B cell (primary cell): ENCODE results near the gene UBASH3B. TPM values are rescaled to one million over a fixed set of nuclear protein-coding genes. Genes with fewer than 3 reads are reported as not detected.

Experiments used
- ATAC-seq: fragments of 200-7000 bp; cut with Tn5 transposase; one replicate; pipeline ENCODE4 v1.10.0; 2021; ENCODE audit warnings: low read depth, mild to moderate bottlenecking, moderate number of reproducible peaks, moderate library complexity
- CTCF ChIA-PET: fragments of 350-600 bp; sonication (Branson Sonifier 250); formaldehyde crosslinking; loops from one replicate; lab custom pipeline; 2021; ENCODE audit warnings: antibody characterized with exemption, inconsistent platforms; lab: Charles Lee
- POLR2A ChIA-PET: fragments of 350-600 bp; sonication (Branson Sonifier 250); formaldehyde crosslinking; loops from one replicate; lab custom pipeline; 2021; ENCODE audit warnings: antibody characterized with exemption; lab: Charles Lee
- DNase-seq: peaks from one replicate; pipeline ENCODE4 v3.0.0; 2013
- H2AFZ ChIP-seq: 2 replicates; pipeline ENCODE4 v1.6.1; 2012; ENCODE audit warnings: mild to moderate bottlenecking, low read depth, low read length; ENCODE audit not compliant: insufficient read depth, poor library complexity, severe bottlenecking
- H3K27ac ChIP-seq, 2 donors: 1 replicate in 1 of 2; 2 replicates in 1 of 2; pipeline ENCODE4 v1.5.1; 2012 to 2013; ENCODE audit warnings: low read length in 2 of 2, mild to moderate bottlenecking in 2 of 2, moderate library complexity in 1 of 2
- H3K27me3 ChIP-seq, 4 experiments: fragments of 200-600 bp in 1 of 4; sonication (generic) in 1 of 4; replicated peaks in 1 of 4; 1 replicate in 2 of 4; 2 replicates in 2 of 4; pipeline versions ENCODE4 v1.6.1 to v1.7.0; 2013 to 2016; ENCODE audit warnings: low read length in 3 of 4, mild to moderate bottlenecking in 2 of 4, mixed read lengths in 1 of 4, moderate library complexity in 1 of 4; ENCODE audit not compliant: insufficient read depth in 4 of 4, control insufficient read depth in 3 of 4; ENCODE audit errors: control extremely low read depth in 1 of 4
- H3K36me3 ChIP-seq, 2 experiments: replicated peaks in 1 of 2; 1 replicate in 1 of 2; 2 replicates in 1 of 2; pipeline versions ENCODE4 v1.6.1 to v1.7.1; 2013; ENCODE audit warnings: low read length in 1 of 2; ENCODE audit not compliant: insufficient read depth in 2 of 2, control insufficient read depth in 1 of 2; ENCODE audit errors: control extremely low read depth in 1 of 2, extremely low read depth in 1 of 2
- H3K4me1 ChIP-seq, 2 donors: fragments of 200-600 bp in 1 of 2; sonication (generic) in 1 of 2; 1 replicate in 1 of 2; 2 replicates in 1 of 2; pipeline versions ENCODE4 v1.5.1 to v1.6.1; 2013 to 2017; ENCODE audit warnings: low read length in 2 of 2; ENCODE audit not compliant: control insufficient read depth in 2 of 2, insufficient read depth in 2 of 2
- H3K4me2 ChIP-seq: replicated peaks from 2 replicates; pipeline ENCODE3; 2012; ENCODE audit warnings: mild to moderate bottlenecking, low read depth, low read length; ENCODE audit not compliant: poor library complexity, severe bottlenecking
- H3K4me3 ChIP-seq, 5 experiments: fragments of 200-600 bp in 1 of 5; sonication (generic) in 1 of 5; 1 replicate in 3 of 5; 2 replicates in 2 of 5; pipeline versions ENCODE4 v1.5.1 to v1.7.0; 2011 to 2016; ENCODE audit warnings: low read length in 4 of 5, mild to moderate bottlenecking in 4 of 5, low read depth in 2 of 5, control low read depth in 1 of 5, moderate library complexity in 1 of 5; ENCODE audit not compliant: insufficient read depth in 1 of 5; ENCODE audit errors: control extremely low read depth in 1 of 5, extremely low read depth in 1 of 5
- H3K79me2 ChIP-seq: fragments of 200-600 bp; sonication (generic); one replicate; pipeline ENCODE4 v1.6.0; 2016; ENCODE audit warnings: low read length; ENCODE audit not compliant: control insufficient read depth, insufficient read depth
- H3K9ac ChIP-seq: fragments of 200-600 bp; sonication (generic); 2 replicates; pipeline ENCODE4 v1.6.1; 2017; ENCODE audit warnings: mild to moderate bottlenecking, low read length, moderate library complexity
- H3K9me3 ChIP-seq, 3 donors: one replicate each; pipeline versions ENCODE4 v1.6.1 to v1.7.1; 2013; ENCODE audit warnings: low read length in 2 of 3; ENCODE audit not compliant: control insufficient read depth in 2 of 3, insufficient read depth in 1 of 3; ENCODE audit errors: control extremely low read depth in 1 of 3
- H4K20me1 ChIP-seq: 2 replicates; pipeline ENCODE4 v1.6.0; 2012; ENCODE audit warnings: mild to moderate bottlenecking, low read length; ENCODE audit not compliant: insufficient read depth, control insufficient read depth, poor library complexity, severe bottlenecking
- H3K27ac Mint-ChIP-seq: one replicate; pipeline ENCODE4 v1.8.0; 2021; ENCODE audit warnings: mixed read lengths
- H3K27me3 Mint-ChIP-seq: one replicate; pipeline ENCODE4 v1.8.0; 2021; ENCODE audit warnings: mixed read lengths
- H3K4me1 Mint-ChIP-seq: one replicate; pipeline ENCODE4 v1.8.0; 2021; ENCODE audit warnings: mixed read lengths
- H3K4me3 Mint-ChIP-seq: one replicate; pipeline ENCODE4 v1.8.0; 2021; ENCODE audit warnings: mixed read lengths
- H3K9me3 Mint-ChIP-seq: one replicate; pipeline ENCODE4 v1.8.0; 2022; ENCODE audit warnings: mixed read lengths; ENCODE audit not compliant: insufficient read depth
- EZH2 ChIP-seq: IDR thresholded peaks from 2 replicates; pipeline ENCODE4 v1.6.1; 2012; ENCODE audit warnings: borderline replicate concordance, low read depth, mild to moderate bottlenecking, moderate library complexity, low read length; ENCODE audit not compliant: insufficient read depth, poor library complexity, severe bottlenecking
- WGBS: methylation state at CpG from one replicate; pipeline ENCODE4 v1.1.5; 2013; ENCODE audit warnings: missing lambda C conversion rate; ENCODE audit not compliant: insufficient coverage; 5-methylcytosine and 5-hydroxymethylcytosine counted together
- intact Hi-C: fragments of 100-400 bp; cut with micrococcal nuclease; formaldehyde crosslinking; loops from one replicate; pipeline ENCODE4 v1.10.0; 2022
- polyA plus RNA-seq: library from polyadenylated mRNA; depleted of rRNA; stranded (reverse); fragments of >200 nt; gene quantifications from 2 replicates; pipeline ENCODE4 v1.2.3, GENCODE V29; 2012
- total RNA-seq, 2 donors: library from RNA; stranded (reverse); fragments of 120-200 nt in 1 of 2; gene quantifications; 1 replicate in 1 of 2; 2 replicates in 1 of 2; pipeline versions ENCODE4 v1.2.3 to v1.2.4, GENCODE V29; 2013 to 2022
- TF ChIP-seq, protein P1 (sequence below): fragments of 200-600 bp; IDR thresholded peaks from one replicate; pipeline ENCODE4 v1.8.0; 2022; ENCODE audit warnings: antibody characterized with exemption, mild to moderate bottlenecking

Gene UBASH3B
- total and polyA plus RNA-seq, 2 donors (not counting 1 experiment from before 2014, with no cell fraction given) = 2.3 to 3.6 TPM

DNA sequence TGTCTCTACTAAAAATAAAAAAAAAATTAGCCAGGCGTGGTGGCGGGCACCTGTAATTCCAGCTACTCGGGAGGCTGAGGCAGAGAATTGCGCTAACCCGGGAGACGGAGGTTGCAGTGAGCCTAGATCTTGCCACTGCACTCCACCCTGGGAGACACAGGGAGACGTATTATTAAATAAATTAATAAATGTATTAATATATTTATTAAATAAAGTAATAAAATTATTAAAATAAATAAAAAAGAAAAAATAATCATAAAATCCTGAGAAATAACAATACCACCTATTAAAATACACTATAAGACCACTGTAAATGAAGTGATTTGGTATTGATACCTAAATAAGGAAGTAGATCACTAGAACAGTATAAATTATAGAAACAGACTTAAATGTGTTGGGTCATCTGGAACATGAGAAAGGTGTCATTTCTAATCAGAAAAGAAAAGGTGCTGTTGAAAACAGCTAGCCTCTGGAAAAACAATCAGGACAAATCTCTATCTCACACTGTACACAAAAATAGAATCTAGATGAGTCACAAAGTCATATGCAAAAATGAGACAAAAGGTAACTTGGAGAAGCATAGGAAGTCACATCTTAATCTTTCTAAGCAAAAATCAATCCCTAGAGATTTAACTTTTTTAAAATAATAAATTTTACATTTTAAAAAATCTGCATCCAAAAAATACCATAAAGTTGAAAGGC lies 43.2 kb upstream of the UBASH3B start:
- DNase-seq = no peak

DNA sequence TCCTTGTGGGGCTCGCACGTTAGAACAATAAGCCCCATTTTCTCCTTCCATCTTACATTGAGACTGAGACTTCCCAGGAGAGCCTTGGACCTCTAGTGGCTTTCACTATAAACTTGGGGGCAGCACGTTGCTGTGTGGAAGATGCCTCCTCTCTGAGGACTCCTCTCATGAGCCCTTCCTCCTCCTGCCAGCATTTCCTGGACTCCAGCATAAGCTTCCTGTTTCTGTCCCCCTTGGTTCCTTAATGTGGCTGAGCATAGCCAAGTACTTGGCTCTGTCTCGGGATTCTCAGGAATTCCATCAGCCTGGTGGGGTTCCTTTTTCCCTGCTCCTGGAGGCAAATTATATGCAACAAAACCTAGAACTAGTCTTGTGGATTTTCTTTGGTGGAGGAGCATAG lies 38.8 kb upstream of the UBASH3B start:
- H3K79me2 ChIP-seq = no peaks in the 10 kb centered on the region
- Mint-ChIP-seq H3K4me3 (no peak overlapping the region), H3K9me3 (peaks cover 2% of the 10 kb centered on the region)

More for the DNA sequence above, 43.2 kb upstream of the UBASH3B start:
- H3K27me3 Mint-ChIP-seq = peaks cover 20% of the 10 kb centered on the region
- no peak overlapping the region for H3K27ac Mint-ChIP-seq
- H3K4me3 ChIP-seq = no peak overlapping the region
- intact Hi-C loops = no loop called here
- H2AFZ ChIP-seq = no peak overlapping the region
- no peaks in the 10 kb centered on the region for H4K20me1 ChIP-seq
- TF ChIP-seq, protein P1, sequence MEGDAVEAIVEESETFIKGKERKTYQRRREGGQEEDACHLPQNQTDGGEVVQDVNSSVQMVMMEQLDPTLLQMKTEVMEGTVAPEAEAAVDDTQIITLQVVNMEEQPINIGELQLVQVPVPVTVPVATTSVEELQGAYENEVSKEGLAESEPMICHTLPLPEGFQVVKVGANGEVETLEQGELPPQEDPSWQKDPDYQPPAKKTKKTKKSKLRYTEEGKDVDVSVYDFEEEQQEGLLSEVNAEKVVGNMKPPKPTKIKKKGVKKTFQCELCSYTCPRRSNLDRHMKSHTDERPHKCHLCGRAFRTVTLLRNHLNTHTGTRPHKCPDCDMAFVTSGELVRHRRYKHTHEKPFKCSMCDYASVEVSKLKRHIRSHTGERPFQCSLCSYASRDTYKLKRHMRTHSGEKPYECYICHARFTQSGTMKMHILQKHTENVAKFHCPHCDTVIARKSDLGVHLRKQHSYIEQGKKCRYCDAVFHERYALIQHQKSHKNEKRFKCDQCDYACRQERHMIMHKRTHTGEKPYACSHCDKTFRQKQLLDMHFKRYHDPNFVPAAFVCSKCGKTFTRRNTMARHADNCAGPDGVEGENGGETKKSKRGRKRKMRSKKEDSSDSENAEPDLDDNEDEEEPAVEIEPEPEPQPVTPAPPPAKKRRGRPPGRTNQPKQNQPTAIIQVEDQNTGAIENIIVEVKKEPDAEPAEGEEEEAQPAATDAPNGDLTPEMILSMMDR = no peak
- no peak for TF ChIP-seq EZH2
- H3K27ac ChIP-seq = no peak overlapping the region
- no peaks in the 10 kb centered on the region for H3K27me3 ChIP-seq
- no peaks in the 10 kb centered on the region for H3K9me3 Mint-ChIP-seq
- ChIA-PET CTCF (interaction anchor here (0.7 to 1.2 kb wide), 3 partner anchors 13 to 184 kb away, joined by 3 to 6 read pairs (median 3); no protein-coding TSS in a partner anchor), POLR2A (interaction anchor here (0.7 kb wide), 1 partner anchor 172 kb away, joined by 3 read pairs; no protein-coding TSS in a partner anchor)
- no peaks in the 10 kb centered on the region for H3K4me1 ChIP-seq
- no peak overlapping the region for H3K9ac ChIP-seq
- no peaks in the 10 kb centered on the region for H3K4me1 Mint-ChIP-seq
- H3K4me2 ChIP-seq = no peak overlapping the region
- no peaks in the 10 kb centered on the region for H3K79me2 ChIP-seq
- no peak overlapping the region for H3K4me3 Mint-ChIP-seq
- 100% methylated on average over 3 of the region's 7 CpGs for WGBS
- H3K9me3 ChIP-seq = no peaks in the 10 kb centered on the region
- H3K36me3 ChIP-seq = no peaks in the 10 kb centered on the region
- ATAC-seq = no peak

More for the DNA sequence above, 38.8 kb upstream of the UBASH3B start:
- peaks cover 15% of the 10 kb centered on the region for H3K27me3 Mint-ChIP-seq
- Histone ChIP-seq H2AFZ (no peak overlapping the region), H3K9ac (no peak overlapping the region), H3K4me2 (no peak overlapping the region), H3K27ac (no peak overlapping the region), H3K9me3 (peaks cover 0 to 7% (median 6%) of the 10 kb centered on the region in 3 donors), H4K20me1 (no peaks in the 10 kb centered on the region), H3K4me3 (no peak overlapping the region), H3K36me3 (no peaks in the 10 kb centered on the region), H3K4me1 (no peaks in the 10 kb centered on the region), H3K27me3 (no peaks in the 10 kb centered on the region)
- DNase-seq (no peak), ATAC-seq (no peak)
- no peak overlapping the region for H3K27ac Mint-ChIP-seq
- ChIA-PET CTCF (no interaction called here), POLR2A (no interaction called here)
- intact Hi-C loops = no loop called here
- H3K4me1 Mint-ChIP-seq = no peaks in the 10 kb centered on the region
- WGBS = 92% methylated on average over 2 of the region's 4 CpGs
- TF ChIP-seq EZH2 = no peak
- TF ChIP-seq, protein P1 = no peak
